ENCODE data around the gene SLC22A5.

The SLC22A5 gene

GRCh38 chr5:132368186-132368585 is 1.3 kb upstream of the SLC22A5 start:
- no peak for DNase-seq

GRCh38 chr5:132369007-132369473 is 470 bp upstream of the SLC22A5 start:
- DNase-seq = peak in 1 of 2 experiments; percentile 40

GRCh38 chr5:132370181-132370970 is 866 bp downstream of the SLC22A5 start:
- DNase-seq = no peak

GRCh38 chr5:132370971-132371602 is 1.6 kb downstream of the SLC22A5 start:
- no peak for DNase-seq

GRCh38 chr5:132371603-132371994 is 2.1 kb downstream of the SLC22A5 start:
- no peak for DNase-seq

- peak; percentile 62 to 69 for DNase-seq
Measured at GRCh38 chr5:132372127-132372526, 2.6 kb downstream of the SLC22A5 start.

GRCh38 chr5:132372542-132372941 is 3.0 kb downstream of the SLC22A5 start:
- DNase-seq = no peak

- no peak for DNase-seq
Measured at GRCh38 chr5:132375957-132376356, 6.4 kb downstream of the SLC22A5 start.

- no peak for DNase-seq
Measured at GRCh38 chr5:132376694-132377641, 7.5 kb downstream of the SLC22A5 start.

GRCh38 chr5:132377738-132378137 is 8.2 kb downstream of the SLC22A5 start:
- no peak for DNase-seq

- no peak for DNase-seq
Measured at GRCh38 chr5:132378580-132378979, 9.1 kb downstream of the SLC22A5 start.

GRCh38 chr5:132380047-132380446 is 10.5 kb downstream of the SLC22A5 start:
- DNase-seq = no peak

GRCh38 chr5:132380741-132381140 is 11.2 kb downstream of the SLC22A5 start:
- DNase-seq = no peak

- no peak for DNase-seq
Measured at GRCh38 chr5:132381614-132382013, 12.1 kb downstream of the SLC22A5 start.

GRCh38 chr5:132383261-132383660 is 13.8 kb downstream of the SLC22A5 start:
- DNase-seq = no peak

- DNase-seq = no peak
Measured at GRCh38 chr5:132383984-132384383, 14.5 kb downstream of the SLC22A5 start.

GRCh38 chr5:132384506-132385050 is 15.1 kb downstream of the SLC22A5 start:
- DNase-seq = no peak

GRCh38 chr5:132385326-132386105 is 16.0 kb downstream of the SLC22A5 start:
- peak; percentile 69 to 70 for DNase-seq

- peak; percentile 35 to 57 for DNase-seq
Measured at GRCh38 chr5:132386644-132387286, 17.3 kb downstream of the SLC22A5 start.

GRCh38 chr5:132387640-132388117 is 18.2 kb downstream of the SLC22A5 start:
- peak; percentile 39 to 53 for DNase-seq

Data from AML-193 (cell line).